ENCODE measurements around the gene CLDN19. TPM values are rescaled to one million over a fixed set of nuclear protein-coding genes. Genes with fewer than 3 reads are reported as not detected.

Gene CLDN19
- total and polyA plus RNA-seq, 12 donors: 0.20 to 0.91 TPM; not detected in 10

DNA sequence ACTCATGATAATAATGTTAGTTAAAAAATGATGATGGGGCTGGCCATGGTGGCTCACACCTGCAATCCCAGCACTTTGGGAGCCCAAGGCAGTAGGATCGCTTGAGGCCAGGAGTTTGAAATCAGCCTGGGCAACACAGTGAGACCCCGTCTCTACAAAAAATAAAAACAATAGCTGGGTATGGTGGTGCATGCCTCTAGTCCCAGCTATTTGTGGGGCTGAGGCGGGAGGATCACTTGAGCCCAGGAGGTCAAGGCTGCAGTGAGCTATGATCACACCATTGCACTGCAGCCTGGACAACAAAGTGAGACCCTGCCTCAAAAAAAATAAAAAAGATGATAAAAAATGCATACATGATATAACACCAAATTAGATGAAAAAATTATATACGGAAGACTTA, 21.5 kb upstream of the CLDN19 start:
- intact Hi-C loops (cut with DNase I): no loop called here
- no peak for DNase-seq
- Histone ChIP-seq H3K4me1 (replicated peaks in 1 of 2) (peaks cover 11 to 17% of the 10 kb centered on the region in 2 donors), H3K36me3 (replicated peaks in 1 of 2) (peaks cover 0 to 51% of the 10 kb centered on the region in 2 donors), H3K4me3 (no peak overlapping the region), H3K27me3 (no peaks in the 10 kb centered on the region), H3K9me3 (replicated peaks in 1 of 3) (no peaks in the 10 kb centered on the region), H3K27ac (no peak overlapping the region)
- WGBS, 4 donors: 89 to 95% (median 91%) methylated on average over 4 of the region's 4 CpGs
- TF ChIP-seq POLR2A (IDR thresholded peaks at IDR 0.05) (no peak), CTCF (IDR thresholded peaks at IDR 0.05) (no peak)

- Histone ChIP-seq H3K4me1 (replicated peaks in 1 of 2) (peaks cover 0 to 2% of the 10 kb centered on the region in 2 donors), H3K27me3 (no peaks in the 10 kb centered on the region), H3K9me3 (replicated peaks in 1 of 3) (no peaks in the 10 kb centered on the region), H3K4me3 (no peak overlapping the region), H3K27ac (no peak overlapping the region), H3K36me3 (replicated peaks in 1 of 2) (peaks cover 0 to 76% of the 10 kb centered on the region in 2 donors)
- intact Hi-C loops (cut with DNase I): no loop called here
- WGBS, 4 donors: 70 to 82% (median 78%) methylated on average over 7 to 9 of the region's 9 CpGs
- TF ChIP-seq POLR2A (IDR thresholded peaks at IDR 0.05) (no peak), CTCF (IDR thresholded peaks at IDR 0.05) (no peak)
- DNase-seq: no peak
These were observed 19.1 kb upstream of the CLDN19 start for GRCh38 chr1:42759114-42759513.

GRCh38 chr1:42758641-42759040, 18.6 kb upstream of the CLDN19 start:
- 66 to 83% (median 77%) methylated on average over 3 of the region's 3 CpGs for WGBS, 4 donors
- no peak overlapping the region for H3K27ac ChIP-seq
- peaks cover 0 to 1% of the 10 kb centered on the region in 2 donors for H3K4me1 ChIP-seq (replicated peaks in 1 of 2)
- H3K4me3 ChIP-seq: no peak overlapping the region
- no peaks in the 10 kb centered on the region for H3K27me3 ChIP-seq
- DNase-seq: no peak
- no peak for TF ChIP-seq POLR2A (IDR thresholded peaks at IDR 0.05)
- no peak for TF ChIP-seq CTCF (IDR thresholded peaks at IDR 0.05)
- H3K36me3 ChIP-seq (replicated peaks in 1 of 2): peaks cover 0 to 80% of the 10 kb centered on the region in 2 donors
- H3K9me3 ChIP-seq (replicated peaks in 1 of 3): no peaks in the 10 kb centered on the region
- intact Hi-C loops (cut with DNase I): no loop called here

DNA sequence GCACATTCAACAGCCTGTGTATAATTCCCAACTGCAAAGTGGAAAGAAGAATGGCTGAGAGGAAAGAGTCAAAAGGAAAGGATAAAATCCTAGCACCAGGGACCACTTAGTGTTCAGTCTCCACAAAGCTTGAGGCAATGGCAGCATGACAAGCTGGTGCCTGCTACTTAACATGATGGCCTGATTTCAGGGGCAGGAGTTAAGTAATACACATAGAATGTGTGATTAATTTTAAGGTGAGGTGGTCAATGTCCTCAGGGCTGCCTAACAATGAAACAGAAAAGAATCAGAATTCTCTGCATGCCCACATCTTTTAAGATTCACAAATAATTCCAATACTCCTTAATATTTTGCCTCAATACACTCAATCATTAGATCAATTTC, 17.8 kb upstream of the CLDN19 start:
- peaks cover 0 to 7% of the 10 kb centered on the region in 2 donors for H3K4me1 ChIP-seq (replicated peaks in 1 of 2)
- intact Hi-C loops (cut with DNase I): no loop called here
- no peak overlapping the region for H3K27ac ChIP-seq
- DNase-seq: no peak
- no peaks in the 10 kb centered on the region for H3K9me3 ChIP-seq (replicated peaks in 1 of 3)
- H3K27me3 ChIP-seq: no peaks in the 10 kb centered on the region
- TF ChIP-seq CTCF (IDR thresholded peaks at IDR 0.05) (no peak), POLR2A (IDR thresholded peaks at IDR 0.05) (no peak)
- no peak overlapping the region for H3K4me3 ChIP-seq
- peaks cover 0 to 83% of the 10 kb centered on the region in 2 donors for H3K36me3 ChIP-seq (replicated peaks in 1 of 2)
